HepG2 (cell line): ENCODE measurements around the gene SUPT4H1. TPM values are rescaled to one million over a fixed set of nuclear protein-coding genes. Genes with fewer than 3 reads are reported as not detected.

Experiments used
- ATAC-seq: fragments of 200-7000 bp; cut with Tn5 transposase; 3 replicates; pipeline ENCODE4 v1.9.1; 2020; ENCODE audit warnings: mild to moderate bottlenecking, moderate library complexity
- BruUV-seq: library from RNA; stranded (reverse); fragments of 400-500 nt; replicated peaks from 2 replicates; lab custom pipeline; 2021; lab: Mats Ljungman, UMichigan
- CTCF ChIA-PET: fragments of 300-600 bp; formaldehyde crosslinking; extraction: SDS; loops from one replicate; lab custom pipeline; 2021; ENCODE audit warnings: low total read pairs, inconsistent platforms, low intra/inter-chr PET ratio; lab: Yijun Ruan, JAX
- POLR2A ChIA-PET: fragments of 350-600 bp; sonication (Branson Sonifier 250); formaldehyde crosslinking; loops from one replicate; lab custom pipeline; 2020; ENCODE audit warnings: antibody characterized with exemption, inconsistent platforms; lab: Yijun Ruan, JAX
- DNase-seq: peaks from one replicate; pipeline ENCODE4 v3.0.0-alpha.2; 2015; ENCODE audit warnings: low spot score
- FAIRE-seq: peaks from 3 replicates; lab custom pipeline; 2011; peaks lifted over from hg19 to GRCh38; lab: Jason Lieb, UNC
- H2AFZ ChIP-seq: one replicate; pipeline ENCODE4 v1.6.1; 2011; ENCODE audit warnings: low read length, inconsistent platforms
- H3K27ac ChIP-seq: fragments of 300-600 bp; 3 replicates; pipeline ENCODE4 v1.8.0; 2011; ENCODE audit warnings: mixed run types, mild to moderate bottlenecking, mixed read lengths, low read length, inconsistent platforms; ENCODE audit not compliant: insufficient read depth; ENCODE audit errors: extremely low read length
- H3K27me3 ChIP-seq, 2 experiments: fragments of 200-600 bp in 1 of 2; 2 replicates in 1 of 2; 3 replicates in 1 of 2; pipeline versions ENCODE4 v1.6.0 to v1.8.0; 2011; ENCODE audit warnings: low read length in 2 of 2, mild to moderate bottlenecking in 2 of 2, moderate library complexity in 2 of 2, inconsistent platforms in 1 of 2; ENCODE audit not compliant: insufficient read depth in 2 of 2, control insufficient read depth in 1 of 2
- H3K36me3 ChIP-seq, 2 experiments: fragments of 200-600 bp in 1 of 2; replicated peaks in 1 of 2; 2 replicates in 1 of 2; 3 replicates in 1 of 2; pipeline versions ENCODE4 v1.5.1 to v1.8.0; 2011; ENCODE audit warnings: low read length in 2 of 2, inconsistent platforms in 1 of 2; ENCODE audit not compliant: insufficient read depth in 2 of 2, control insufficient read depth in 1 of 2
- H3K4me1 ChIP-seq: 2 replicates; pipeline ENCODE4 v1.5.1; 2012; ENCODE audit warnings: low read length, inconsistent platforms; ENCODE audit not compliant: insufficient read depth
- H3K4me2 ChIP-seq: 2 replicates; pipeline ENCODE4 v1.6.0; 2011; ENCODE audit warnings: low read depth, low read length, inconsistent platforms
- H3K4me3 ChIP-seq, 3 experiments: fragments of 200-600 bp in 1 of 3; sonication (generic), shearing (Covaris generic) in 1 of 3; replicated peaks in 1 of 3; 2 replicates each; pipeline ENCODE4 v1.5.1; 2011 to 2016; ENCODE audit warnings: low read length in 3 of 3, inconsistent platforms in 2 of 3, low read depth in 2 of 3, mild to moderate bottlenecking in 2 of 3, control low read depth in 1 of 3, mixed read lengths in 1 of 3; ENCODE audit not compliant: insufficient read depth in 1 of 3
- H3K79me2 ChIP-seq: one replicate; pipeline ENCODE4 v1.6.1; 2011; ENCODE audit warnings: low read length, inconsistent platforms; ENCODE audit not compliant: insufficient read depth
- H3K9ac ChIP-seq: 2 replicates; pipeline ENCODE4 v1.6.0; 2011; ENCODE audit warnings: mild to moderate bottlenecking, low read depth, low read length, inconsistent platforms; ENCODE audit not compliant: insufficient read depth
- H3K9me3 ChIP-seq: 2 replicates; pipeline ENCODE4 v1.5.1; 2012; ENCODE audit warnings: mild to moderate bottlenecking, low read length
- H4K20me1 ChIP-seq: 2 replicates; pipeline ENCODE4 v1.6.0; 2011; ENCODE audit warnings: inconsistent platforms, mild to moderate bottlenecking, low read length, moderate library complexity; ENCODE audit not compliant: insufficient read depth
- BRCA1 ChIP-seq: sonication (generic); formaldehyde crosslinking; IDR thresholded peaks from 2 replicates; pipeline ENCODE4 v1.4.0; 2020; ENCODE audit warnings: missing genetic modification reagents
- CENPT ChIP-seq: sonication (generic); formaldehyde crosslinking; IDR thresholded peaks from 2 replicates; pipeline ENCODE4 v1.8.0; 2022; ENCODE audit warnings: low read depth, mild to moderate bottlenecking, moderate library complexity, missing genetic modification reagents
- MAF1 ChIP-seq: sonication (generic); formaldehyde crosslinking; IDR thresholded peaks from 2 replicates; pipeline ENCODE4 v1.5.0; 2020; ENCODE audit warnings: missing genetic modification reagents, borderline replicate concordance
- PAX8 ChIP-seq: sonication (generic); formaldehyde crosslinking; IDR thresholded peaks from 2 replicates; pipeline ENCODE4 v1.8.0; 2022; ENCODE audit warnings: mild to moderate bottlenecking, missing genetic modification reagents, borderline replicate concordance
- RAD51 ChIP-seq: fragments of 450-650 bp; IDR thresholded peaks from 2 replicates; pipeline ENCODE4 v1.6.1; 2016; ENCODE audit warnings: borderline replicate concordance
- REL ChIP-seq: sonication (generic); formaldehyde crosslinking; conservative IDR thresholded peaks from 2 replicates; pipeline ENCODE4 v1.8.0; 2022; ENCODE audit warnings: mild to moderate bottlenecking, missing genetic modification reagents, moderate library complexity
- RNF2 ChIP-seq: fragments of 450-650 bp; conservative IDR thresholded peaks from 2 replicates; pipeline ENCODE4 v1.6.1; 2016; ENCODE audit warnings: low read depth
- RXRA ChIP-seq: sonication (generic); formaldehyde crosslinking; IDR thresholded peaks from 2 replicates; pipeline ENCODE4 v1.5.1; 2020; ENCODE audit warnings: missing genetic modification reagents
- TEF ChIP-seq: sonication (generic); formaldehyde crosslinking; IDR thresholded peaks from 2 replicates; pipeline ENCODE4 v1.5.0; 2020; ENCODE audit warnings: missing genetic modification reagents
- ZFAT ChIP-seq: sonication (generic); formaldehyde crosslinking; conservative IDR thresholded peaks from 2 replicates; pipeline ENCODE4 v1.8.1; 2023; ENCODE audit warnings: missing genetic modification reagents, inconsistent platforms
- ZMYM3 ChIP-seq: sonication (generic); formaldehyde crosslinking; IDR thresholded peaks from 2 replicates; pipeline ENCODE4 v1.5.1; 2020; ENCODE audit warnings: mild to moderate bottlenecking, missing genetic modification reagents
- ZNF160 ChIP-seq: sonication (generic); formaldehyde crosslinking; IDR thresholded peaks from 2 replicates; pipeline ENCODE4 v1.8.0; 2022; ENCODE audit warnings: mild to moderate bottlenecking, inconsistent platforms, missing genetic modification reagents
- WGBS: methylation state at CpG from one replicate; pipeline ENCODE4 v1.1.6; 2017; ENCODE audit warnings: low lambda C conversion rate; 5-methylcytosine and 5-hydroxymethylcytosine counted together
- in situ Hi-C: cut with HindIII; loops from 2 replicates; pipeline ENCODE4 v1.10.0; 2017; ENCODE audit warnings: low pct_unique_long_range_greater_than_20kb; ENCODE audit not compliant: extremely low pct_ligation_motif_present
- intact Hi-C: fragments of 100-400 bp; cut with micrococcal nuclease; formaldehyde crosslinking; loops from one replicate; pipeline ENCODE4 v1.10.0; 2022; ENCODE audit not compliant: unreplicated experiment
- polyA plus RNA-seq, 8 experiments: library from polyadenylated mRNA; depleted of rRNA in 3 of 8; stranded (reverse) in 7 of 8; unstranded in 1 of 8; fragments of >200 nt; fragmentation: Illumina TruSeq in 4 of 8; extraction: Trizol in 4 of 8; gene quantifications; 2 replicates each; pipeline versions ENCODE4 v1.2.1 to v1.2.3, GENCODE V29; 2011 to 2016; ENCODE audit warnings: low read depth in 4 of 8, missing spikeins in 1 of 8, mixed read lengths in 1 of 8; ENCODE audit not compliant: insufficient read depth in 1 of 8
- total RNA-seq, 5 experiments: library from RNA; depleted of rRNA; stranded (reverse); fragments of >200 nt; fragmentation: Illumina TruSeq; extraction: Trizol; gene quantifications; 2 replicates each; pipeline ENCODE4 v1.2.3, GENCODE V29; 2016; ENCODE audit warnings: low read depth in 1 of 5

The SUPT4H1 gene
- total and polyA plus RNA-seq, 2 of the 13 experiments (the other 11 are each of a cell fraction or from before 2014, with no cell fraction given): 155 to 244 TPM

- no peaks in the 10 kb centered on the region for H4K20me1 ChIP-seq
- CTCF ChIA-PET: no interaction called here
- H3K4me1 ChIP-seq: peaks cover 35% of the 10 kb centered on the region
- H3K27me3 ChIP-seq: peaks cover 33 to 96% of the 10 kb centered on the region in 2 experiments
- H3K36me3 ChIP-seq: no peaks in the 10 kb centered on the region
- no peak for FAIRE-seq
- no TSS peak for BruUV-seq
- in situ Hi-C loops: no loop called here
- H3K27ac ChIP-seq: no peak overlapping the region
- H2AFZ ChIP-seq: no peak overlapping the region
- no peaks in the 10 kb centered on the region for H3K79me2 ChIP-seq
- intact Hi-C loops: no loop called here
- TF ChIP-seq ZFAT: no peak
- no peak for TF ChIP-seq ZMYM3 (CRISPR knock-in tag)
- TF ChIP-seq REL: no peak
- no peak for TF ChIP-seq BRCA1
- TF ChIP-seq RNF2: no peak
- TF ChIP-seq TEF (CRISPR knock-in tag): no peak
- no peak for TF ChIP-seq RAD51
- TF ChIP-seq RXRA (CRISPR knock-in tag): no peak
- no peak for TF ChIP-seq MAF1 (CRISPR knock-in tag)
- TF ChIP-seq CENPT (CRISPR knock-in tag): no peak
- no peak for TF ChIP-seq ZNF160 (CRISPR knock-in tag)
- TF ChIP-seq PAX8 (CRISPR knock-in tag): no peak
- no peak for ATAC-seq
- DNase-seq: no peak
- POLR2A ChIA-PET: interaction anchor here (0.9 to 2.3 kb wide), 3 partner anchors 20 to 93 kb away, joined by 3 to 10 read pairs (median 5); partner anchors contain the start of genes RNF43 and SUPT4H1
- no peaks in the 10 kb centered on the region for H3K9me3 ChIP-seq
- no peak overlapping the region for H3K4me3 ChIP-seq
- 40% methylated on average over 3 of the region's 13 CpGs for WGBS
- H3K4me2 ChIP-seq: no peak overlapping the region
- no peak overlapping the region for H3K9ac ChIP-seq
Measured at GRCh38 chr17:58324056-58324408, 28.0 kb downstream of the SUPT4H1 start.
